DMS 273 (cell line): ENCODE results near the gene TBXA2R.

Experiments used
- DNase-seq: peaks from one replicate; lab custom pipeline; 2025; ENCODE audit not compliant: unreplicated experiment; lab: John Stamatoyannopoulos, UW

Gene TBXA2R

DNA sequence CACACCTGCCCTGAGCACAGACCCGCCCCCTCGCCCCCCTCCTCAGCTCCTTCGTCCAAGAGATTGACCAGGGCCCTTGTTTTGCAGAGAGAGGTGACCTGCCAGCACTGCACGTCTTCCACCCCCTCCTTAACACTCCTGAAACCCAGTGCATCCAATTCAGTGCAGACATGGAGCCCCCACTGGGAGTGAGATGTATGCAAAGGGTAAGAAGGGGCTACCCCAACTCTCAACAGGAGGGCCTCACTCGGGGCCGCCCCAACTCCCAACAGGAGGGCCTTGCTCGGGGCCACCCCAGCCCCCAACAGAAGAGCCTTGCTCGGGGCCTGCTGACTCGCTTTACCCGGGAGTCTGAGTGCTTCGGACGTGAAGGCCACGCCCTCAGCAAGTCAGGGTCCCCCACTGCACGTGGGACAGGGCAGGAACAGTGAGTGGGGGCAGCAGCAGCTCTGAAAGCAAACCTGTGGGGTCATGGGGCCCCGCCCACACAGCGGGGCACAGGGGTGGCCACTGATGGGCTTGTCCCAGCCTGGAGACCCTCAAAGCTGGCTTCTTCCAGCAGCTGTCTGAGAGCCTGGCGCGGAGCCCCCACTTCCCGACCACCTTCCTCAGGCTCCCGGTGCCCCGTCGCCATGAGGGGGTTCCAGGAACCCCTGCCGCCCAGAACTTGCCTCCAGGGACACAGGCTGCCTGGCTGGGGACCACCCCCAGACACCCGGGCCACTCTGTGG lies 14.3 kb upstream of the TBXA2R start:
- DNase-seq: no peak

DNA sequence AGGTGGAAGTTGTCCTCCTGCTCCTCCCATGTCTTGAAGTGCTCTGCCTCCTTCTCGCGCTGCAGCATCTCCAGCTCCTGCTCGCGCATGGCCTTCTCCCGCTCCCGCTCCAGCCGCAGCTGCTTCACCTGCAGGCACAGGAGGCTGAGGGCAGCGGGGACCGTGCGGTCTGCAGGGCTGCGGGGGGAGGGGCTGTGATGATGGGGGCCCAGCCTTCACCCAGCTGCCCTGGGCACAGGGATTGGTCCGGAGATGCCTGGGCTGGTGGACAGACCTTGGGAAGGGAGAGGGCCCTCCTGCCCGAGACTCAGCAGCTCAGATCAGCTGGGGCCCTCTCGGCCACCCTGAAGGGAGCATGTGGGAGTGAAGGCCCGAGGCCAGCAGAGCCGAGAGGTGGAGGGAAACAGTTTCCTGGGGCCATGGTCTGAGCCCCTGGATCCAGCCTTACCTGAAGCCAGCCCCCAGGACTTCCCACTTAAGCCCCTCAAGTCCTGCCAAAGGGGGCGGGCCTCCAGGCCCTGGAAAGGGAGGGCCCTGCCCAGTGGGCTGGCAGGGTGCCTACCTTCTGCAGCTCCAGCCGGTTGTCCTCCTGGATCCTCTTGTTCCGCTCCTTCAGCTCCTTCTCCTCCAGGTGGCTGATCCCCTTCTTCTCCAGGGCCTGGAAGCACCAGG lies 13.6 kb upstream of the TBXA2R start:
- peak; percentile 54 for DNase-seq

DNA sequence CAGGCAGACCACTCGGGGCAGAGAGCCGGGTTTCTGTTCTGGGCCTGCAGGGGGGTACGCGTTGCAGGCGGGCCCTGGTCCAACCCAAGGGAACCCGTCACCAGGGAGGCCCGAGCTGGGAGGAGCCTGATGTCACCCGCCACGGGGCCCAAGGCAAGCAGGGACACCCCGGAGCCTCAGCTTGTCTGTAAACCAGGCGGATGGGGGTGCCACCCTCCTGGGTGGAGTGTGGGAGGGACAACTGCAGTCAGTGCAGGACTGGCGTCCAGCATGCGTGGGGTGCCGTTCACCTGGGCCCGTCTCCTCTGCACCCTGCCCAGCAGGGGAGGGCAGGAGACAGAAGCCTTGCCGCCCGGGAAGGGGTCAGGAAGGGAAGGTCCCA lies 12.9 kb upstream of the TBXA2R start:
- no peak for DNase-seq

DNA sequence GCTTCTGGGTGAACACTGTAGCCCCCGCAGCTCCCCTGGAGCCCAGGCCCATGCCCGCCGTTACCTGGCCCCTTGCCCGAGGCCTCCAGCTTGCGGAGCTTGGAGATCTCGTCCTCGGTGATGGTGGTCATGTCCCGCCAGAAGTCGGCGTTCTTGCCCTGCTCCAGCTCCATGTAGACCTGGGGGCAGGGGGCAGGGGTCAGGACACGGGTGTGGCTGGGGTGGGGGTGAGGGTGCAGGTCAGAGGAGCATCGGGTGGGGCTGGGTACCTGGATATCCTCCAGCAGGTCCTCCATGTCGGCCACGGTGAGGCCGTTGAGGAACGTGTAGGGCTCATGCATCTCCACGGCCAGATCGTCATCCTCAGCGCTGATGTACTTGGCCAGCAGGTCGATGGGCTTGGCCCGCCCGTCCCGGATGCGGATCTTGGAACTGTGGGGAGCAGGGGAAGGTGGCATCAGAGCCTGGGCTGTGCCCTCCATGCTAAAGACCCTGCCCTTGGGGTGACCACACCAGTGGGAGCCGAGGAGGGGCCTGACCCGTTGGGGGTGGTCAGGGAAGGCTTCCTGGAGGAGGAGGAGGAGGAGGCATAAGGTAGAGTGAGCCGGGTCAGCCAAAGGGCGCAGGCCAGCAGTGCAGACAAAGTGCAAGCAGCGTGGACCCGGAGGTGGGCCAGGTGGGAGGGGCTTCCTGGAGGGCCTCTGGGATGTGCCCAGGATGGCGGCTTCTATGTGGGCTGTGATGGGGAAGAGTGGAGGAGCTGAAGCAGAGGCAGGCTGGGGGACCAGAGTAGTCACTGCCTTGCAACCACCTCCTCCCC lies 12.3 kb upstream of the TBXA2R start:
- no peak for DNase-seq

DNA sequence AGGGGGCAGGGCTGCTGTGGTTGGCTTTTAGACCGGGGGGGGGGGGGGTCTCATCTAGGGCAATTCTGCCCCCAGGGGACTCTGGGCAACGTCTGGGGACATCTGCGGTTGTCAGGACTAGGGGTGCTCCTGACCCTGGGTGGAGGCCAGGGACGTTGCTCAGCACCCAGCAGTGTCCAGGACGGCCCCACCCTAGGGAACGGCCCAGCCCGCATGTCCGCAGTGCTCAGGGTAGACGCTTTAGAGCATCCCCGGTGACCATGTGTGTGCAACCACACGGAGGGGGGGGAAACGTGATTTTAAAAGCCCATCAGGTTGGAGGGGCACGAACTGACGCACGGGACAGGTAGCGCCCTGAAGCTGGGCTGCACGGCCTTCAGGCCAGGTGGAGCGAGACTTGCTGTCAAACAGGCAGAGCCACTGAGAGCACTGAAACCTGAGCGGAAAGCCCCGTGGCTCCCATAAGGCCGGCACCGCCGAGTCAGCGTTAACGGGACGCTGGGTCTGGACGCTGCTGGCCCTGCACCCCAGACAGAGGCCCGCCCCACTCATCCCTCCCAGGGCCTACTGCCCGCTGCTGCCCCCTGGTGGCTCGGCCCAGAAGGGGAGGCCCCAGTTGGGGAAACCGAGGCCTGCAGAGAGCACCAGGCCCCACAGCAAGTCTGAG lies 11.6 kb upstream of the TBXA2R start:
- peak; percentile 52 for DNase-seq

DNA sequence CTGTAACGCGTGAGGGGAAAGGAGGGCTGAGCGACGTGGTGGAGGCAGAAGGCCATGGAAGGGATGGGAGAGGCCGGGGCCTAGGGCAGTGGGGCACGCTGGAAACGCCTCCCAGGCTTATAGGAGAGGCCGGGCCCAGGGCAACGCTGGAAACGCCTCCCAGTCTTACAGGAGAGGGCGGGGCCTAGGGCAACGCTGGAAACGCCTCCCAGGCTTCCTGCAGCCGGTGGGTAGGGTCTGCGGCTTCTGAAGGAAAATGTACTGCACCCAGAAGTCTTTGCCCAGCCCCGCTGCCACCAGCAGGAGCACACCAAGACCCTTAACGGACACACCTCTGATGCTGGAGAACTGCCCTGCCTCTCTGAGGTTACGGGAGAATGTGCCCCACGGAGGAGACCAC lies 10.8 kb upstream of the TBXA2R start:
- no peak for DNase-seq

DNA sequence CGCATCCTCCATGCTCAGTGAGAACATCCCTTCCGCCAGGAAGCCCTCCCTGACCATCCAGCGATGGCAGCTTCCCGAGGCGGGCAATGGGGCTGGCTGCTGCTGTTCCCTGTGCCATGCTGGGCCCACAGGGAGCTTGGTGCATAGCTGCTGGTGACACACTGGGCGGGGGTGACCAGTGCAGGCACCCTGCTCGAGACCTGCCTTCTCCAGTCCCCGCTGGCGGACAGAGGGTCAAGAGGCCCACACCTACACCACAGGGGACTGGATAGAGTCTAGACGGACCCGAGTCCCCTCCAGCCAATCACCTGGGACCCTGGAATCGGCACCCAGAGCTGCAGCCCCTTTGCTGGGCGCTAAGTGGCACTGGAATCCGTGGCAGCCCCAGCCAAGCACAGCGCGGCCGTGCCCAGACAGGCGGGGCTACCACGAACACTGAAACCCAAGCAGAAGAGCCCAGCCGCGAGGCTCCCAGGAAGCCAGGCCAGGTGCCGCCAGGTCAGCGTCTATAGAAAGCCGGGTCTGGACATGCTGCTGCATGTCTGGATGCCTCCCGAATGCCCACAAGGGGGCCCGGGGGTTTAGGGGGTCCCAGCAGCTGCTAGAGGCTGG lies 9.0 kb upstream of the TBXA2R start:
- no peak for DNase-seq

DNA sequence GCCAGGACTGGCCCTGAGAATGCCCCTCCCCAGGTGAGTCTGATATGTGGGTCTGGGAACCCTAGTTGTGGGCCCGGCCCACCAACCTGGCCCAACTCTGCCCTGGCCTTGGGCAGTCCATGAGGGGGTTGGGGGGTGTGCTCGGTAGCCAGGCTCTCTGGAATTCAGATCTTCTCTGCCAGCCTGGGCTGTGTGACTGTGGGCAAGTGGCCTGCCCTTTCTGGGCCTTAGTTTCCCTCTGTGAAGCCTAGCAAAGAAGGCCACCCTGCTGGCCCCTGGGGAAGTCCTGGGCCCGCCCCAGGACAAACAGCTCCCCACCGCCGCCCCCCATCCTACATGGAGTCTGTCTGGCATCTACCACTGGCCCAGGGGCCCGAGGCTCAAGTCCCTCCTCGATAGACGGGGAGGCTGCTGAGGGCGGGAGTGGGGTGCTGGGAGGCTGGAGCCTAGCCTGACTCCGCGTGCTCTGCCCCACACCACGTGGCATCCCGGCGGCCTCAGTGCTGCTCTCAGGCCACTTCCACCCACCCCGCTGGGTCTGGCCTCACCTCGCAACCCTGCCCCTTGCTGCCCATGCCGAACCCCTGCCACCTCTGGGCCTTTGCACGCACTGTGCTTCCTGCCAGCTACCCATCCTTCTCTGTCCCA lies 8.3 kb upstream of the TBXA2R start:
- DNase-seq: no peak

DNA sequence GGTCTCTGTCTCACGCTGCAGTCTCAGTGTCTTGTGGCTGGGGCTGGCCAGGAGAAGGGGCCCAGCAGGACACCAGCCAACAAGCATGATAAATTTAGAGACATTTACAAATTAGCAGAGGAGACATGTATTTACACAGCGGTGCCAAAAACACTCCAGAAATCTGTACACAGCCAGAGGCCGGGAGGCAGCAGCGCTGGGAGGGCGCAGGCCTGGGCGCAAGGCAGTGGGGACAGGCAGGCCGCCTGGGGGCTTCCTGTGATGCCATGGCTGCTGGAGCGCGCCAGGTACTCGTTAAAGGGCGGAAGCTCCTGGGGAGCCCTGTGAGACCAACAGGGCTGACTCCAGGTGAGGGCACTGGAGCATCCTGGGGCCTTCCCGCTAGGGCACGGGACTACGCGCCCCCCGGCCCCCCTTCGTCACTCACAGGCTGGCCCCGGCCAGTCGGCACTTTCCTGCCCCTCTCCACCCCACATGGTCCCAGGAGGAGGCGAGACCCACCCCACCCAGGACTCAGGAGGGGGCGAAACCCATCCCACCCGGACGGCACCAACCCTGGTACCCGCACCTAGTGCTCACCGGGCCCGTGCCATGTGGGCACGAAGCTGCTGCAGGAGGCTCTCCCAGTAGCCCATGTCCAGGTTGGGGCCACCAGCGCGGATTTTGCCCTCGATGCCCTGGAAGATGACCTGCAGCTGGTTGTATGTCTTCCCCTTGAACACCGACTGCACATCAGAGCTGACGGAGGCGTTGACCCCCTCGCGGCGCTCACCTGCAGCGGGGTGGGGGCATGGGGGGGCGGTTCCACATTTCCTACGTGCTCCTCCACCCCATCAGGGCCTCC lies 7.4 kb upstream of the TBXA2R start:
- DNase-seq: no peak

DNA sequence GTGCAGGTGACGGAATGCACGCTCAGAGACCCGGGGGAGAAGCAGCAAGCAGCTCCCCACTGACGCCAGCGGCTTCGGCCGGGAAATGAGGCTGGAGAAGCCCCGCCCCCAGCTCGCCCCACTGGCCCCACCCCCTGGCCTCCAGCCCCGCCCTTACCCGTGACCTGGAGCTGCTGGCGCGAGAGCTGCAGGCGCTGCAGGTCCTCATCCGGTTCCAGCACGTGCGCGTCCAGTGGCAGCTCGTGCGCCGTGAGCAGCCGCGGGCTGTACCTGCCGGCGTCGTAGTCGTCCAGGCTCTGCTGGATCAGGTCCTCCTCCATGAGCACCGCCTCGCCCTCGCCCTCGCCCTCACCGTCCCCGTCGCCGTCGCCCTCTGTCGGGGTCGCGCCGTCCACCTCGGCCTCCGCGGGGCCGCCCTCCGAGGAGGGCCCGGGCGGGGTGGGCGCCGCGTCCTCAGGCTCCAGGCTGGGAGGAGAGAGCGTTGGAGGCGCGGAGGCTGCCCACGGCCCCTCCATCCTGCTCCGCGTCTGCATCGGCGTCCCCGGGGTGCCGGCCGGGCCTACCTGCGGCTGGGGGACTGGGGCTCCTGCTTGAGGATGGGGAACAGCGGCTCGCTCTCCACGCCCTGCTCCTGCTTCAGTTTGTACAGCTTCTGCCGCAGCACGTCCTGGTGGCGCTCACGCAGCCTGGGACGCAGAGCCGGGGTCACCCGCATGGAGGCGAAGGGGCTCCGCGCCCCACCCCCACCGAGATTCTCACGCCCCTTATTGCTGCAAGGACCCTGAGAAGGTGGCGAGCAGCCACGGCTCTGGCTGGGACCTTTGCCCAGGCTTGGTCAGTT lies 6.4 kb upstream of the TBXA2R start:
- DNase-seq: no peak

DNA sequence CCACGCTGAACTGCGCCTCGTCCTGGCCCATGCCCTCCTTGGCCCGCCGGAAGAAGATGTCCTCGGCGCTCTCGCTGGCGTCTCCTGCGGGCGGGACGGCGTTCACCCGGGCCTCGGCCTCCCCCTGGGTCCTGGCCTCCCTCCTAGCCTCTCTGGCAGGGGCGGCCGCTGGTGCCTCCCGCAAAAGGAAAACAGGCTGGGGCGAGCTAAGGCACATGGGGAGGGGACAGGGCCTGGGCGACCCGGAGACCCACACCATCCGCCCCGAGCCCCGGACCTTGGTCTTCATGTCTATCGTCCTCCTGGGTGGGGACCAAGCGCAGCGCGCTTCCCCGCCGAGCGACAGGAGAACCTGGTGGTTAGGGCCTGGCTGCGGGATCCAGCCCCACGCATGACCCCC lies 5.7 kb upstream of the TBXA2R start:
- no peak for DNase-seq

DNA sequence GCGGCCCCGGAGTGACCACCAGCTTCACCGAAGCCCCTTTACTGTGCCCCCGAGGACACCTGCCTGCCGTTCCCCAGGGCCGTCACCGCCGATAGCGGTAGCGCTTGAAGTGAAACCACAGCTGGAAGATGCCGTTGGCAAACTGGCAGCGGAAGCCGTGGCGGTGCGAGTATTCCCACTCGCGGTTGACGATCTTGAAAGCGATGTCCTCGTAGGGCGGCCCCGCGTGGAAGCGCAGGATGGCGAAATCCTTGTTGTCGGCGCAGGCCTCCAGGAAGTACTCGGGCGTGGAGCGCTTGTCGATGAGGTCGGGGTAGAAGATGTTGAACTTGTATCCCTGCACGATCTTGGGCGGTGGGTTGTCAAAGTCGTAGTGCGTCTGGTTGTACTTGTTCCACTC lies 5.2 kb upstream of the TBXA2R start:
- no peak for DNase-seq

DNA sequence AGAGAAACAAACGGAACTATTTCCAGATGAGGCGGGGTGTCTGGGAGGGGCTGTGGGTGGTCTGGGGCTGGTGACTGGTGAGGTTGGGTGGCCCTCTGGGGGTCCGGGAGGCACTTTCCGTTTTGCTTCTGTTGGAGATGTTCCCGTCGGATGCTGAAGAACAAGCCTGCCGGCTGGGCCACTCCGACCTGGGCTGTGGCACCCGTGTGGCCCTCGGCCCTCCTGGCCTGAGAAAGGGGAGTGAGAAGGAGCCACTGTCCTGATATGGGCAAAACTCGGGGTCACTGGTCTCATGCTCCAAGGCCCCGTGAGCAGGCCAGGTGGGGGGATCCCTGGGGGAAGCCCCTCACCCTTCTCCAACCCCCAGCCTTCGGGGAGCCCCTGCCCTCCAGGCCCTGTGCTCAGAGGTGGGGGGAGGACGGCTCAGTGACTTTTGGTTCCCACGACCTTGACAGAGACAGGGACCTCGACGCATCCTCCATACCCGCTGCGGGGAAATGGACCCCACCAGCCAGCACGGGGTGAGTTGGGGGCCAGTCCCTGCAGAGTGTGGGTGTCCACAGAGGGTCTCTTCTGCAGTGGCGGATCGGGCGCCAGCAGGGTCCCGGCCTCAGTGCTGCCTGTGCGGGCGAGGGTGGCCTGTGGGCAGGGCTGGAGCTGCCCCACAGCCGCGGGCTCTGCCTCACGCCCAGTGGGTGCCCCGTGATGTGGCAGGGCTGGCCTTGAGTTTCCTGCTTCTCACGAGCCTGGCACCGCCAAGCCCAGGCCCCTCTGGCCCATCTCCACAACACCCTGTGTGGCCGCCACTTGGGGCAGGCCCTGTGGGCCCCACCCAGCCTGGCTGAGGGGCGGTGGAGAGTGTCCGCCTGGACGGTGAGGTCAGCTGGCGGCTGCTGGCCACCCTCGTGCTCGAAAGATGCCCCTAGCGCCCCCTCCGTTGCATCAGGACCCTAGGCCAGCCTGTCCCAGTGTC lies 4.4 kb upstream of the TBXA2R start:
- DNase-seq: no peak

DNA sequence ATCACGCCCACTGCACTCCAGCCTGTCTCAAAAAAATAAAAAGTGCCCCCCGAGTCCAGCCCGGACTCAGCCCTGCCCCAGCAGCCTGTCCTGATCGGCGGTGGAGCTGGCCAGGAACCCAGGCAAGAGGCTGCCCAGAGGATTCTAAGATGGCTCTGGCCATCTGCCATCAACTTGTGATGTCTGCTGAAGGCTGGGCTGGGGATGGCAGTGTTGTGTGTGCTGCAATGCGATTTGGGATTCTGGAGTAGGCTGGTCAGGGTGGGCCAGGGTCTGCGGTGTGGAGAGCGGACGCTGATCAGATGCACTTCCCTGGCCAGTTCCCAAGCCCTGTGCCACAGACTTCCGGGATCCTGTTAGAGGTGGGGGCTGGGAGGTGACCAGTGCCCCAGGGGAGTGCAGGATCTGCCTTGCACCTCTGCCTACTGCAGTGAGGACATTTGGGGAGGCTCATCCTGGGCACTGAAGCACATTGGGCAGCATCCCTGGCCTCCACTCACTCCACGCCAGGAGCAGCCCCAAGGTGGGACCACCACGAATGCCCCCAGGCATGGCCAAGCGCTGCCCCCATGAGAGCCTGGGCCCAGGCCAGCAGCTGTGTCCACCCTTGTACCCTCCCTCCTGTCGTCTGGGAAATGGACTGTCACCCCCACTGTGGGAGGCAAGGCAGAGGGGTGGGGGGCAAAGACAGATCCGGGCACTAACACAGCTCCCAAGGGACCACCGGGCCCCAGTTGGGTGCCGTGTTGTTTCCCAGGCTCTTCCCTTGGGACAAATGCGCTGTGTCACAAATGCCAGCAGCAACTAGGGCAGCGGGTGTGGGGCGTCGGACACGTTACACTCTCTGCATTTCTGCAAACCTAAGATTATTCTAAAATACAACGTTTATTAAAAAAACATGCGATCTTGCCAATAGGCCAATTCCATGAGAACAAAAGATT lies 3.4 kb upstream of the TBXA2R start:
- peak; percentile 57 for DNase-seq

DNA sequence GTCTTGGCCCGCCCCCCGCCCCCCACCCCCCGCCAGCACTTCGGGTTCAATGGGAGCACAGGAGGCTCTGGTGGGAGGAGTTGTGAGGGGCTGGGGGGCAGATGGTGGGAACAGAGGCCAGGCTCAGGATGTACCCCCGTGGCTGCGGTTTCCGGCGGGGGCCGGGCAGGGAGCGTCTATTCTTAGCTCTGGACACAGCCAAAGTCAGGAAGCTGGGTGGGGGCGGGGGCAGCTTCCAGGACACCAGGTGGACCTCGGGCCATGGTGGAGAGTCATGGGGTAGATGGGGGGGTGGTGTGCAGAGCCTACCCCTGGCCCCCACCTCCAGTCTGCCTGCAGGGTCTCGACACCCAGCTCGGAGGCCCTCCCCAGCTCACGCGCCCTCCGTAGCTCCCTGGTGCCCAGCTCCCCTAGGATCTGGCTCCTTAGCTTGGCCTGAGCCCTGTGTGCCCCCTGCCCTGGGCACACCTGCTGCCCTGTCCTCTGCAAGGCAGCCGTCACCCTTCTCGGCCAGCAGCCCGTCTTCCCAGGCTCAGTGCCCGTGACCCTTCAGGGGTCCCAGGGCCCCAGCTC lies 2.2 kb upstream of the TBXA2R start:
- DNase-seq: no peak

DNA sequence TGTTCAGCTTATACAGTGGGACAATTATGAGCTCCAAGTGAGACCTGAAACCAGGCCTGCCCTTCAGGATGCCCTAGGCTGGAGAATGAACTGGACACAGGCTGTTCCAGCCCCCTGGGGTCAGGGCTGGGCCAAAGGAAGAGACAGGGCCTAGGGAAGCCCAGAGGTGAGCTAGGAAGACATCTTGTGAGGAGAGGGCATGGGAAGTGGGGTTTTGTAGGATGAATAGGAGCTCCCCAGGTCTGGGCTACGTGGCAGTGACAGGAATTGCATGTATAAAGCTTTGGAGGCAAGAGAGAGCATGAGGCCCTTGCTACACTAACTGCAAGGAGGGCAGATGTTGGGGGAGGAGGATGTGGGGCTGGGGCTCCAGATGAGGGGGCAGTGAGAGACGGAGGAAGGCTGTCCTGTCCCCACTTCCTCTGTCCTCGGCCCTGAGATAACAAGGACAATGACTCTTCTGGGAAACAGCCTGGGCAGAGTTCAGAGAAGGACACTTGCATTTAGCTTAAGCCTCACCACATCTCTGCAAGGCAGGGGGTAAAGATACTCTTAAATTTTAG lies 1.5 kb upstream of the TBXA2R start:
- DNase-seq: no peak
